ENCODE data around the gene YRDC.

The YRDC gene

GRCh38 chr1:37809942-37810341, 1.9 kb upstream of the YRDC start:
- H3K27ac ChIP-seq: peak overlapping the region; percentile 96
- TF ChIP-seq, protein P1, sequence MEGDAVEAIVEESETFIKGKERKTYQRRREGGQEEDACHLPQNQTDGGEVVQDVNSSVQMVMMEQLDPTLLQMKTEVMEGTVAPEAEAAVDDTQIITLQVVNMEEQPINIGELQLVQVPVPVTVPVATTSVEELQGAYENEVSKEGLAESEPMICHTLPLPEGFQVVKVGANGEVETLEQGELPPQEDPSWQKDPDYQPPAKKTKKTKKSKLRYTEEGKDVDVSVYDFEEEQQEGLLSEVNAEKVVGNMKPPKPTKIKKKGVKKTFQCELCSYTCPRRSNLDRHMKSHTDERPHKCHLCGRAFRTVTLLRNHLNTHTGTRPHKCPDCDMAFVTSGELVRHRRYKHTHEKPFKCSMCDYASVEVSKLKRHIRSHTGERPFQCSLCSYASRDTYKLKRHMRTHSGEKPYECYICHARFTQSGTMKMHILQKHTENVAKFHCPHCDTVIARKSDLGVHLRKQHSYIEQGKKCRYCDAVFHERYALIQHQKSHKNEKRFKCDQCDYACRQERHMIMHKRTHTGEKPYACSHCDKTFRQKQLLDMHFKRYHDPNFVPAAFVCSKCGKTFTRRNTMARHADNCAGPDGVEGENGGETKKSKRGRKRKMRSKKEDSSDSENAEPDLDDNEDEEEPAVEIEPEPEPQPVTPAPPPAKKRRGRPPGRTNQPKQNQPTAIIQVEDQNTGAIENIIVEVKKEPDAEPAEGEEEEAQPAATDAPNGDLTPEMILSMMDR (IDR thresholded peaks at IDR 0.05): no peak
- no peak for TF ChIP-seq ZFX (IDR thresholded peaks at IDR 0.05; ENCODE audit: borderline replicate concordance)

DNA sequence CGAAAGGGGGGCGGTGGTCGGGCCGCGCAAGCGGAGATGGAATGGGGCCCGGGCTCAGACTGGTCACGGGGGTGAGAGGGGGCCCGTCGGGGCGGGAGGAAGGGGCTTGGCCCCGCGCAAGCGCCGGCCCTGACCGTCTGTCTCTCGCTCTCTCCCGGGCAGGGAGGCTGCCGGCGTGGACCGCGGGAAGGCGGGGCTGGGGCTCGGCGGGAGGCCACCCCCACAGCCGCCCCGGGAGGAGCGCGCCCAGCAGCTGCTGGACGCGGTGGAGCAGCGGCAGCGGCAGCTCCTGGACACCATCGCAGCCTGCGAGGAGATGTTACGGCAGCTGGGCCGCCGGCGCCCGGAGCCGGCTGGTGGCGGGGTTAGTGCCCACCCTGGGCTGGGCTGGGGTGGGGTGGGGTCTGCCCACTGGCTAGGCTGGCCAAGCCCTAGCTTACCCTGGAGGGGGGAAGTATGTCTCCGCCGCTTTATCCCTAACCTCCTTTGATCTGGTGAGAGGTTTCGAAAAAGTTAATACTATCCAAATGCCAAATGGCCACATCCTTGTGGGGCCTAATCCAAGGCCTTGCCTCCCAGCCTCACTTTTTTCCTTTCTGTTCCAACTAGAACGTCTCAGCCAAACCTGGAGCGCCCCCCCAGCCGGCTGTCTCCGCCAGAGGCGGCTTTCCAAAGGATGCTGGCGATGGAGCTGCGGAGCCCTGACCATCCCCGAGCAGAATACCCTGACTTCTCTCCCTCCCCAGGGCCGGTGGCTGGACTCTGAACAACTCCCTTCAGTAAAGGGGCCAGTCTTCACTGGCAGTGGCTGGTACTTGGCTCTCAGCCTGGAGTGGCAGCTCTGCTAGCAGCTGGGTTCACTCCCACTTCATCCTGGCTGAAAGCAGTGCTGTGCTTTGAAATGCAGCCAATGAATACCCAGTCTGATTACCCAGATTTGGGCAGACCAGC, 636 bp upstream of the YRDC start:
- H3K27ac ChIP-seq: peak overlapping the region; percentile 96
- no peak for TF ChIP-seq ZFX (IDR thresholded peaks at IDR 0.05; ENCODE audit: borderline replicate concordance)
- TF ChIP-seq, protein P1 (IDR thresholded peaks at IDR 0.05): 0 out of 2 replicates have a peak, but pooled peaks have one; percentile 10

- peak overlapping the region; percentile 96 for H3K27ac ChIP-seq
- no peak for TF ChIP-seq ZFX (IDR thresholded peaks at IDR 0.05; ENCODE audit: borderline replicate concordance)
- TF ChIP-seq, protein P1 (IDR thresholded peaks at IDR 0.05): no peak
These were observed 821 bp downstream of the YRDC start for GRCh38 chr1:37807220-37807554.

GRCh38 chr1:37802439-37802838, 5.6 kb downstream of the YRDC start:
- H3K27ac ChIP-seq: peak overlapping the region; percentile 40
- no peak for TF ChIP-seq ZFX (IDR thresholded peaks at IDR 0.05; ENCODE audit: borderline replicate concordance)
- TF ChIP-seq, protein P1 (IDR thresholded peaks at IDR 0.05): no peak

DNA sequence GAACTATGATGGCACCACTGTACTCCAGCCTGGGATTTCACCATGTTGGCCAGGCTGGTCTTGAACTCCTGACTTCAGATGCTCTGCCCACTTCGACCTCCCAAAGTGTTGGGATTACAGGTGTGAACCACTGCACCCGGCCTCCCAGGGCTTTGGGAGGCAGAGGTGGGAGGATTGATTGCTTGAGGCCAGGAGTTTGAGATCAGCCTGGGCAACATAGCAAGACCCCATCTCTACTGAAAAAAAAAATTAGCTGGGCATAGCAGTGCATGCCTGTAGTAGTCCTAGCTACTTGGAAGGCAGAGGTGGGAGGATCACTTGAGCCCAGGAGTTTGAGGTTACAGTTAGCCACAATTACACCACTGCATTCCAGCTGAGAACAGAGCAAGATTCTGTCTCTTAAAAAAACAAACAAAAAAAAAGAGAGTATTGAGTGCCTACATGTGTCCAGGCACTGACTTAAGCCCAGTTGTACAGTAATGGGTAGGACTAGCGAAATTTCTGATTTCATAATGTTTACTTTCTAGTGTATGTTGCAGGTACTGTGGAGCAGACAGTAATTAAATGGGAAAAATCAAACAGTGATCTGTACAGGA, 10.2 kb downstream of the YRDC start:
- no peak for TF ChIP-seq ZFX (IDR thresholded peaks at IDR 0.05; ENCODE audit: borderline replicate concordance)
- TF ChIP-seq, protein P1 (IDR thresholded peaks at IDR 0.05): no peak
- no peak overlapping the region for H3K27ac ChIP-seq

GRCh38 chr1:37795340-37796125, 12.5 kb downstream of the YRDC start:
- H3K27ac ChIP-seq: peak overlapping the region; percentile 83
- TF ChIP-seq ZFX (IDR thresholded peaks at IDR 0.05; ENCODE audit: borderline replicate concordance): no peak
- TF ChIP-seq, protein P1 (IDR thresholded peaks at IDR 0.05): no peak
